GM18867 (cell line): ENCODE results near the gene QRICH2.
"Not testable (repeated sequence)": the region's sequence is repeated elsewhere in the genome, so short reads cannot be mapped to it uniquely, and the experiment has no call there.

Experiments used
- ATAC-seq: cut with Tn5 transposase; IDR thresholded peaks from one replicate; pipeline ENCODE4 v1.9.1; 2021; ENCODE audit warnings: mild to moderate bottlenecking, moderate library complexity; ENCODE audit not compliant: unreplicated experiment

QRICH2 gene

DNA sequence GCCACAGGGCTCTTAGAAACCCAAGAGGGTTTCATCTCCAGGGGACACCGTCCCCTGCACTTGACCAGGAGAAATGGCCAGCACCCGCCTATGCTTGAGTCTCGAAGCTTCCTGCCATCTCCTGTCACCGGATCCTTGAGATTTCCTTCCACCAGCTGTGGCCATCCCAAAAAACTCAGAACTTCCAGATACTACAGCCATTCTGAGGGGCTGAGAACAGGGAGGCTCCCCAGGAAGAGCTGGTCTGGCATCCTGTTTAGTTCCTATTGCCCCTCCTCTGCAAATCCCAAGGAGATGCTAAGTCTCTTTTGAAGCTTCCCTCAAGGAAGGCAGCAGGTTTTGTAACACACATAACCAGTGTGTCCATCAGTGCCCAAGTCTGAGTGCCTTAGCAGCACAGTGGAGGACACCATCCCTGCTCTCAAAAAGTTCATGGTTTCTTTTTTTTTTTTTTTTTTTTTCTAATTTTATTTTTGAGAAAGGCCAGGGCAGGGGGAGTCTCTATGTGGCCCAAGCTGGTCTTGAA, 41.0 kb downstream of the QRICH2 start:
- no peak for ATAC-seq

DNA sequence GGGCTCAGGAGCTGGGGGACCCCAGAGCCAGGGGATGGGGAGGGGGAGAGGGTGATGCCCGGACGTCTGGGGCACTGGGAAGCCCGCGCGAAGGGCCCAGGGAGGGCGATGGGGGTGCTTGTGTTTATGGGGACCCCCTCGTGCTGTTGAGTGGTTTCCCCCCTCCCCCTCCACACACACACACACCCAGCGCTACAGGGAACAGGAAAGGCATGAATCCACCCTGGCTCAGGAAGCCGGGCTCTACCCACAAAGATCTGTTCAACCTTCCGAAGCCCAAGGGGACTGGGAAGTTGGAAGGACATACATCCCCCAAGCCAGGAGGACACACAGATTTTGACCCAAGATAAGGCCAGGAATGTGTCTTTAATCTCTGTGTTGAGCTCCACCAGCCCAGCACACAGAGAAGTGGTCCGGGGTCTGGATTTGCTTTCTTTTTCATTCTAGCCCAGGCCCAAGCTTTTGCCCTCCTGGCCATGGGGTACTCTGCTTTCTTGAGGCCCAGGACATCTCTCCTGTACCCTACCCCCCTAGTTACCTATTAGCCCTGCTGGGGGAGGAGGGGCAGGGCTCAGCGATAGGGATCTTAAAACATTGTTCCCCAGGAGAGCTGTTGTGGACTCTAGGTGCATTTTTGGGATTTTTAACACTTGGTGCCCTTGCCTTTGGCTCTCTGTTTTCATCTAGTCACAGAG, 41.7 kb downstream of the QRICH2 start:
- no peak for ATAC-seq

DNA sequence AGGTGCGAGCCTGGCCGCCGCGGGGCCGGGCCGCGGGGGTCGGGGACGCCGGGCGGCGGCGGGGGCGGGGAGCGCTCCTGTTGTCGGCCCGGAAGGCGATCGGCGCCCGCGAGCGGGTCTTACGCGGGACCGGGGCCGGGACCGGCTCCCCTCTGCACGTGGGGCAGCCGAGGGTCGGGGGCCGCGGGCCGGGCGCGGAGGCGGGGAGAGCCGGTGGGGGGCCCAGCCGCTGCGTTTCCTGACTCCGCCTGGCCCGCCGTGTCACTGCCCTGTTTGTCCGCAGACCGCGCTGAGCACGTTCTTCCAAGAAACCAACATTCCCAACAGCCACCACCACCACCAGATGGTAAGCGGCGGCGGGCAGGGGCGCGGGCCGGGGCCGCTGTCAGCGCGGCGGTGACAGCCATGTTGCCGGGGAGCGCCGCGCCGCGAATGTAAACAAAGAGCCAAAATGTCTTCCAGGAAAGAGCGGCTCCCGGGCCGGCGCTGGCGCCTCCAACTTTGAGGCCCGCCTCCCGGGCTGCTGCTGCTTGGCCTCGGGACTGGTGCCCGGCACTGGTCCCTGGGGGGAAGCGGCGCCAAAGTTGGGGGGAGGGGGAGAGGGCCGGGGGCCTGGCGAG, 42.3 kb downstream of the QRICH2 start:
- no peak for ATAC-seq

DNA sequence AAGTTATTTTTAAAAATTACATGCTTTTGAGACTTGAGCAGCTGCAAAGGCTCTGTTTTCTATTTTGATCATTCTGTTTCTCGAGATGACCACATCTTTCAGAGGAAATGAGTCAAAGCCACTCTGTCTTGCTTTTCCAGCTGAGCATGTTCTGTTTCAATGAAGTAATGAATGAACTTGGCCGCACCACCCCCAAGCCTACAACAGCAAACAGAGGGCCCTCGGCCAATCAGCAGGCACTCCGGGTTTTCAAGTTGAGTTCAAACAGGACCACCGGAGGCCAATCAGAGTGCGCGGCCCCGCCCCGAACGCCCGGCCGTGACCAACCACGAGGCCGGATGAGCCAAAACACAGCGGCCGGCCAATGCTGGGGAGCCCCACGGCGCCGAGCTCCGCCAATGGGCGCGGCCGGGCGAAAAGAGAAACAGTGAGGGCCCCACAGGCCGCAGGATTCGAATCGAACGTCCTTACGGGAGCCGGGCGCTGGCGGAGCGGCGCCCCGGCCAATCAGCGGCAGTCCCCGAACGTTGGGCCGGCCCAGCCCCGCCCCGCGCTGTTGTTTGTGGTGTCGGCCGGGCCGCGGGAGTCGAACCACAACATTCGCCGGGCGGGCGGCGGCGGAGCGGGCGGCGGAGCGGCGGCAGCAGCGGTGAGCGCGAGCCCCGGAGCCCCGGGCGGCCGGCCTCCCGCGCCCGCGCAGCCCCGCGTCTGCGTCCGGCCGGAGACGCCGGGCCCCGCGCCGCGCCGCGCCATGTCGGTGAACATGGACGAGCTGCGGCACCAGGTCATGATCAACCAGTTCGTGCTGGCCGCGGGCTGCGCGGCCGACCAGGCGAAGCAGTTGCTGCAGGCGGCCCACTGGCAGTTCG, 43.1 kb downstream of the QRICH2 start, which contains the start of gene UBALD2:
Gene UBALD2, plus strand, starts transcription at position 594 of the 869 bp plus-strand sequence. Its CDS starts 158 bp downstream, at position 752.
- ATAC-seq: peak; percentile 72

DNA sequence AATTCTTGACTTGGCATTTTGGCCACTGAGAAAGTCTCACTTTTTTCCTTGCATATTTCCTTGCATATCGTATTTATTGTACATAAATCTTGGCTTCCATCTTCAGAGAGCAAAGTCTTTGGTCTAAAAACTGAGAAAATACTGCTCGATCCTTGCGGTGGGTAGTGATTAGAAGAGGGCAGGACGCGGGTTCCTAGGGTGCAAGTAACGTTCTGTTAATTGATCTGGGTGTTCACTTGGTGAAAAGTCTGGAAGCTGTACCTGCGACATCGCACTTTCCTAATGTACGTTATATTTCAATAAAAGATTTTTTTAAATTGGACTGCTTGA, 43.7 kb downstream of the QRICH2 start:
- peak; percentile 0 for ATAC-seq

DNA sequence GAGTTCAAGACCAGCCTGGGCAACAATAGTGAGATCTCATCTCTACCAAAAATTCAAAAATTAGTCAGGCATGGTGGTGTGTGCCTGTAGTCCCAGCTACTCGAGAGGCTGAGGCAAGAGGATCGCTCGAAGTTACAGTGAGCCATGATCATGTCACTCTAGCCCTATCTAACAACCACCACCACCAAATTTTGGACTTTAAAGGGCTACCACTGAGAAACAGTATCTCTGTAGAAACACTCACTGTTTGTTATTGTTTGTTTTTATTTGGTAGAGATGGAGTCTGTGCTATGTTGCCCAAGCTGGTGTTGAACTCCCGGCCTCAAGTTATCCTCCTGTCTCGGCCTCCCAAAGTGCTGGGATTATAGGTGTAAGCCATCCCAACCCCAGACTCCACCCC, 44.2 kb downstream of the QRICH2 start:
- ATAC-seq: no peak

DNA sequence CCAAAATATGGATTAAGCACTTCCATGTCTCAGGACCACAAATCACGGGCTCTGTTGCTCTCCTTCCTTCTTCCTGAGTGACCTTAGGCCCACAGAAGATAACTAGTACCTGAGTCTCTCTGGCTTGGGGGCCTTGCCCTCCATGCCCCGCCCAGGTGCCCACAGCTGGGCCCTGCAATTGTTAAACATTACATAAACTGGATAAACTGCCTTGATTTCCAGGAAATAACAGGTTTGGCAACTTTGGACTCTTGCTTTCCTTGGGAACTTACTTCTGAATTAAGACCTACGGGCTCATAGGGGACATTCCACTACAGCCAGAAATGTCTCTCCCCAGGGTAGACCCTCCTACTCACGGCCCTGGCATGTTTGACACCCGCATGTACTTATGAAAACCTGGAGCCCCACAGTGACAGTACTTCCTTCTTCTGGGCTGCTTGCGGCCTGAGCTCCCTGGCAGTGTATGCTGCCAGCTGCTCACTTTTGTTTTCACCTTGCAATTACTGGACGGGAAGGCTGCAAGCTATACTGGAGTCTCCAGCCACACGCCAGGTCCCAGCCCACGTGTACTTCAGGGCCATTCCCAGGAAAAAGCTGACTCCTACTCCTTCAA, 45.2 kb downstream of the QRICH2 start:
- no peak for ATAC-seq

DNA sequence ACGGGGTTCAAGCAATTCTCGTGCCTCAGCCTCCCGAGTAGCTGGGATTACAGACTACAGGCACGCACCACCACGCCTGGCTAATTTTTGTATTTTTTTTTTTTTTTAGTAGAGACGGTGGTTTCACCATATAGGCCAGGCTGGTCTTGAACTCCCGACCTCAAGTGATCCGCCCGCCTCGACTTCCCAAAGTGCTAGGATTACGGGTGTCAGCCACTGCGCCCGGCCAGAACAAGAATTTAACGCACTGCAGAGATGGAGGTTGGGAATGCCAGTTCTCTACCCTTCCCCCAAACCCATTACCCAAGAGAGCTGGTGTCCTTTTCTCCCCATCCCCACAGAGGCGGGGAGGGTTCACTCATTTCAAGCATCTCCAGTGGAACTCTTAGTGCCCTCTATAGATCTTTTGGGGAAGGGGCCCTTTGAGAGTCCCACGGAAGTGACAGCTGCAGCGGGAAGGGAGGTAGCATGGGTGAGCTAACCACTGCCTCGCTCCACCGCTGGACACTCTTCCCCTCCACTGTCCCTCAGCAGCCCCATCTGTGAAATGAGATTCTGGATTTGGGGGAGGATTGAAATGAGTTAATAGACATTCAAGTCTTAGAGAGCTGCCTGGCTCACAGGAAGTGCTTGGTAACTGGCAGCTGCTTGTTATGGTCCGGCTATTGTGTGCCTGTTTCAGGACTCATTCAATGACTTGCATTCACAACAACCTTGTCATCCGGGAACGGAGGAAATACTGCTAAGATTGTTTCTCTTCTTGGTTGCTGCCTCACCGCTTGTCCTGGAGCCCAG, 46.5 kb downstream of the QRICH2 start:
- ATAC-seq: no peak

DNA sequence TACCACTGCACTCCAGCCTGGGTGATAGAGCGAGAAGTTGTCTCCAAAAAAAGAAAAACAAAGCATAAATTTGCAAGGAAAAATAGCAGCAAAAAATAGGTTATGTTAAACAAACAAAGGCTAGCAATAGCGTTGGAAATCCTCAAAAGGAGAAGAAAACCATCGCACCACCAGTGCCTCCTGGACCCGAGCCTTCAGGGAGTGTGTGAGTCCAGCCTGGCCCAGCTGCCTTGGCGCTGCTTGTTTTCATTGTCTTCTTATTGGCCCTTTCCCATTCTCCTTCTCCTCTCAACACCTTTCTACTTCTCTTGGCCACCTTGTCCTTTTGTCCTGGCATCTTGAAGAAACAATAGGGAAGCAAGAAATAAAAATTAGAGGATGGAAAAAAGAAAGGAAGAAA, 47.4 kb downstream of the QRICH2 start:
- ATAC-seq: no peak

DNA sequence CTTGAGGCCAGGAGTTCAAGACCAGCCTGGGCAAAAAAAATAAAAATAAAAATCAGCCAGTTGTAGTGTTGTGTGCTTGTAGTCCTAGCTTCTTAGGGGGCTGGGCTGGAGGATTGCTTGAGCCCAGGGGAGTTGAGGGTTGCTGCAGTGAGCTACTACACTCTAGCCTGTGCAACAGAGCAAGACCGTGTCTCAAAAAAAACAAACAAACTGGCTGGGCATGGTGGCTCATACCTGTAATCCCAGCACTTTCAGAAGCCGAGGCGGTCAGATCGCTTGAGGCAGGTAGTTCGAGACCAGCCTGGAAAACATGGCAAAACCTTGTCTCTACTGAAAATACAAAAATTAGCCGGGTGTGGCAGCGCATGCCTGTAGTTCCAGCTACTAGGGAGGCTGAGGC, 47.9 kb downstream of the QRICH2 start:
- ATAC-seq: no peak

DNA sequence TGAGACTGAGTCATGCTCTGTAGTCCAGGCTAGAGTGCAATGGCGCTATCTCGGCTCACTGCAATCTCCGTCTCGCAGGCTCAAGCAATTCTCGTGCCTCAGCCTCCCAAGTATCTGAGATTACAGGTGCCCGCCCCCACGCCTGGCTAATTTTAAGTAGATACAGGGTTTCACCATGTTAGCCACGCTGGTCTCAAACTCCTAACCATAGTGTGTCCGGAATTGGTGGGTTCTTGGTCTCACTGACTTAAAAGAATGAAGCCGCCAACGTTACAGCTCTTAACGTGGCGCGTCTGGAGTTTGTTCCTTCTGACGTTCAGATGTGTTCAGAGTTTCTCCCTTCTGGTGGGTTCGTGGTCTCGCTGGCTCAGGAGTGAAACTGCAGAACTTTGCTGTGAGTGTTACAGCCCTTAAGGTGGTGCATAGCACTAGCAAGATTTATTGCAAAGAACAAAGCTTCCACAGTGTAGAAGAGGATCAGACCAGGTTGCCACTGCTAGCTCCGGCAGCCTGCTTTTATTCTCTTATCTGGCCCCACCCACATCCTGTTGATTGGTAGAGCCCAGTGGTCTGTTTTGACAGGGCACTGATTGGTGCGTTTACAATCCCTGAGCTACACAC, 51.5 kb downstream of the QRICH2 start:
- ATAC-seq: not testable (repeated sequence)

DNA sequence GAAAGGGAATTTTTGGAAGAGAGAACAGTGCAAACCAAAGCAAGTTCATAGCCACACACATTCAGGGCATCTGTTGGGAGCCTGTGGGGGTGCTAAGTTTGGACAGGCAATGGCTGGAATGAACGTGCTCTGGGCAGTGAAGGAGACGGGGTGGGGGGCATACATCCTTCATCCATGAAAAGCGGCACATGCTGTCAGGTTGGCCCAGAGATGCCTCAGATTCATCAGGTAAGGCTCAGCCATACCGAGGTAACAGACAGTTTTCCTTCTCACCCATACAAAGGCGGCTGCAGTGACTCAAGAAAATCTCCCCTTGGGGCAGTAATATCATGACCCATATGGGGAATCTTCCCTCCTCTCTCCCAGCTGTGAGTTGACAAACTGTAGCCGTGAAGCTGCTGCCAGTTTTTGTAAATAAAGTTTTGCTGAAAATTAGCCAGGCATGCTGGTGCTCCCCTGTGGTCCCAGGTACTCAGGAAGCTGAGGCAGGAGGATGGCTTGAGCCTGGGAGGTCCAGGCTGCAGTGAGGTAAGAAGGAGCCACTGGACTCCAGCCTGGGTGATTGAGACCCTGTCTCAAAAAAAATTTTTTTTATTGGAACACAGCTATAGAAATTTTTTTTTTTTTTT, 52.2 kb downstream of the QRICH2 start:
- ATAC-seq: no peak

DNA sequence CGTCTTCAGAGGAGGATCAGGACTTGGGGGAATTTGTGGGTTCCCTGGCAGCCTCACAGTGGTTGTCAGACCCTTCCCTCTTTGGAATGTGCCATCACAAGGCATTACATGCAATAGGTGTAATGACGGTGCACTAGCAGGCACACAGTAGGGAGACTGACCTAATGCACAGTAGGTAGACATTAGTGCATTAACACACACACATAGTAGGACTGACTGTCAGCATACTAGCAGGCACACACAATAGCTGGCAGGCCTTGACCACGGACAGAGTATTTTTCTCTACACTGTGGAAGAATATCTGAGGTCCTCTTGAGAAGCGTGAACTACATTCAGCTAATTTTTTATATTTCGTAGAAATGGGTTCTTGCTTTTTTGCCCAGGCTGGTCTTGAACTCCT, 53.8 kb downstream of the QRICH2 start:
- no peak for ATAC-seq

DNA sequence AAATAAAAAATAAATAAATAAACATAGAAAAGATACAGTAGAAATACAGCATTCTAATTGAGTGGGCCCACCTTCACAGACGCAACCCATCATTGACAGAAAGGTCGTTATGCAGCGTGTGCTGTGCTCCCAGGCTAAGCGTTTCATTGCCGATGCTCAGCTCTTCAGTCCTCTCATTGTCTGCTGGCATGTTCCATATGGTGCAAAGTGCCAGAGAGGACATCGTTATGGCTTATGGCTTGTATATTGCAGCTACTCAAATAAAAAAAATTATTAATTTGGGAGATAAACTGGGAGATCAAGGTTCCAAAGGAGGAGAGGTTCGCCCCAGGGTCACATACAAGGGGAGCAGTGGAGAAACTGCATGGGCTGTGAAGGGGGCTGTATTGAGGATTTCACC, 54.2 kb downstream of the QRICH2 start:
- ATAC-seq: no peak

DNA sequence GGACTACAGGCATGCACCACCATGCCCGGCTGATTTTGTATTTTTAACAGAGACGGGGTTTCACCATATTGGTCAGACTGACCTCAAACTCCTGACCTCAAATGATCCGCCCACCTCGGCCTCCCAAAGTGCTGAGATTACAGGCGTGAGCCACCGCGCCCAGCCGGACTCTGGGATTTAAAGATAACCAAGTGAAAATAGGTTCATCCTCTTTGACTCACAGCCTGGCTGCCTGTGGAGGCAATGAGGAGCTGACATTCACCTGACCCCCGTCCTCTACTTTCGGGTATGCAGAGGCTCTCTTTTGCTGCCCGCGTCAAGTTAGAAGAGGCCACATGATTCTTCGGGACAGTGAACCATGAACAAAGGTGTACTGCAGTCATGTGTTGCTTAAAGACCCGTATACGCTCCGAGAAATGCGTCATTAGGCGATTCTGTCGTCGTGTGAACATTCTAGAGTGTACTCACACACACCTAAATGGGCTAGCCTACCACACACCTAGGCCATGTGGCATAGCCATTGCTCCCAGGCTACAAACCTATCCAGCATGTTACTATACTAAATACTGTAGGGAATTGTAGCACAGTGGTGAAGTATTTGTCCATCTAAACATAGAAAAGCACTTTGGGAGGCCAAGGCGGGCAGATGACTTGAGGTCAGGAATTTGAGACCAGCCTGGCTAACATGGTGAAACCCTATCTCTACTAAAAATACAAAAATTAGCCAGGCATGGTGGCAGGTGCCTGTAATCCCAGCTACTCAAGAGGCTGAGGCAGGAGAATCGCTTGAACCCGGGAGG, 54.9 kb downstream of the QRICH2 start:
- ATAC-seq: not testable (repeated sequence)

DNA sequence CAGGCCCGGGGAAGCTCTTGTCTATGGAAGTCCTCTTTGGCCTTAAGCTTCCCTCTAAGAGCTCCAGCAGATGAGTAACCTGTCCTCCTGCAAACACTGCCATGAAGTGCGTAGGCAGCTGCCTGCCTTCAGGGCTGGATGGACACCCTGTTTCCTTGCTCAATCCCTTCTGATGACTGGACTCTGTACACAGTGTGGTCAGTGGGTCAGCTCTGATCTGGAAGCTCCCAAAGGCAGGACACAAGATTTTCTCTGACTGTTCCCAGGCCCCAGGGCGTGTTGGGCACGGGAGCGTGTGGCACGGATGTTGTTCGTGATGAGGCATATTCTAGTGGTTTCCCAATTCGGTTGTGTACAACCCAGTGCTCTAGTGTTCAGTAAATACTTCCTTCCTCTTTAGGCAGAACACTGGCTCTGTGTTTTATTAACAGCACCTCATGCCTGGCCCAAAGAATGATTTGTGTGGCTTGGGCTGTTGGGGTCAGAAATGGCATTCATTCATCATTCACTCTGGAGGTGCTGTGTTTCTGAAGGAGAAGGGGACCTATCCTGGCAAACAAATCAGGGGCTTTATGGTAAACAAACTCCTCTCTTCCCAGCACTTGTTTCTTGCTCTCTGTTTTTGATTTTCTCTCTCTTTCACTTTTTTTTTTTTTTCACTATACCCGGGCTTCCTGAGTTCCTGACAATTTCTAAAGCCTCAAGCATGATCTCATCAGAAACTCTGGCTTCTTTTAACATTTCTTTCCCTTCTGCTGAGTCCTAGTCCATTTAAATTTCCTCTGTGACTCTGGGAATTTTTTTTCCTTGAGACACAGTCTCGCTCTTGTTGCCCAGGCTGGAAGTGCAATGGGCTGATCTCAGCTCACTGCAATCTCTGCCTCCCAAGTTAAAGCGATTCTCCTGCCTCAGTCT, 55.8 kb downstream of the QRICH2 start:
- no peak for ATAC-seq

DNA sequence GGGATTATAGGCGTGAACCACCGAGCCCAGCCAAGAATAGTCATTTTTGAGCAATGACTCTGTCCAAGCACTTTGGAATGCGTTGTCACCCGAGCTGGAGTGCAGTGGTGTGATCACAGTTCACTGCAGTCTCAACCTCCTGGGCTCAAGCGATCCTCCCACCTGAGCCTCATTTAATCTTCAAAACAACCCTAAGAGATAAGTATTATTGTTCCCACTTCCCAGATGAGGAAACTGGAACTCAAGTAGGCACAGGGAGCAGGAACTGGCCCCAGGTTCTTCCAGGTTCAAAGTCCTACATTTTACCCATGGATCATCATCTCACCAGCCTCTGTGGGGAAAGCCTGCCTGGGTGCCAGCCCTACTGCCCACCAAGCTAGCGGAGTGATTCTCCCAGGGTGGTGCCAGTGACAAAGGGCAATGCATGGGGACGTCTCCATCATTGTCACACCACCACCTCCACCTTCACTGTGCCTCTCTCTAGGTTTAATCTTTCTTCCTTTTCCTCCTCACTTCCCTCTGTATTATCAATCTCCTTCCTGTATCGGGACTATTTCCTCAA, 56.5 kb downstream of the QRICH2 start:
- ATAC-seq: no peak
